HepG2 (cell line): ENCODE data around the gene DDX49. TPM values are rescaled to one million over a fixed set of nuclear protein-coding genes. Genes with fewer than 3 reads are reported as not detected.
A peak's percentile ranks its signal among the peaks of the same experiment; 100 is the strongest.

ENCODE experiments used
- ATAC-seq: fragments of 200-7000 bp; cut with Tn5 transposase; 3 replicates; pipeline ENCODE4 v1.9.1; 2020; ENCODE audit warnings: mild to moderate bottlenecking, moderate library complexity
- BruUV-seq: library from RNA; stranded (reverse); fragments of 400-500 nt; replicated peaks from 2 replicates; lab custom pipeline; 2021; lab: Mats Ljungman, UMichigan
- CTCF ChIA-PET: fragments of 300-600 bp; formaldehyde crosslinking; extraction: SDS; loops from one replicate; lab custom pipeline; 2021; ENCODE audit warnings: low total read pairs, inconsistent platforms, low intra/inter-chr PET ratio; lab: Yijun Ruan, JAX
- POLR2A ChIA-PET: fragments of 350-600 bp; sonication (Branson Sonifier 250); formaldehyde crosslinking; loops from one replicate; lab custom pipeline; 2020; ENCODE audit warnings: antibody characterized with exemption, inconsistent platforms; lab: Yijun Ruan, JAX
- DNase-seq: peaks from one replicate; pipeline ENCODE4 v3.0.0-alpha.2; 2015; ENCODE audit warnings: low spot score
- FAIRE-seq: peaks from 3 replicates; lab custom pipeline; 2011; peaks lifted over from hg19 to GRCh38; lab: Jason Lieb, UNC
- H2AFZ ChIP-seq: one replicate; pipeline ENCODE4 v1.6.1; 2011; ENCODE audit warnings: low read length, inconsistent platforms
- H3K27ac ChIP-seq: fragments of 300-600 bp; 3 replicates; pipeline ENCODE4 v1.8.0; 2011; ENCODE audit warnings: mixed run types, mild to moderate bottlenecking, mixed read lengths, low read length, inconsistent platforms; ENCODE audit not compliant: insufficient read depth; ENCODE audit errors: extremely low read length
- H3K27me3 ChIP-seq, 2 experiments: fragments of 200-600 bp in 1 of 2; 2 replicates in 1 of 2; 3 replicates in 1 of 2; pipeline versions ENCODE4 v1.6.0 to v1.8.0; 2011; ENCODE audit warnings: low read length in 2 of 2, mild to moderate bottlenecking in 2 of 2, moderate library complexity in 2 of 2, inconsistent platforms in 1 of 2; ENCODE audit not compliant: insufficient read depth in 2 of 2, control insufficient read depth in 1 of 2
- H3K36me3 ChIP-seq, 2 experiments: fragments of 200-600 bp in 1 of 2; replicated peaks in 1 of 2; 2 replicates in 1 of 2; 3 replicates in 1 of 2; pipeline versions ENCODE4 v1.5.1 to v1.8.0; 2011; ENCODE audit warnings: low read length in 2 of 2, inconsistent platforms in 1 of 2; ENCODE audit not compliant: insufficient read depth in 2 of 2, control insufficient read depth in 1 of 2
- H3K4me1 ChIP-seq: 2 replicates; pipeline ENCODE4 v1.5.1; 2012; ENCODE audit warnings: low read length, inconsistent platforms; ENCODE audit not compliant: insufficient read depth
- H3K4me2 ChIP-seq: 2 replicates; pipeline ENCODE4 v1.6.0; 2011; ENCODE audit warnings: low read depth, low read length, inconsistent platforms
- H3K4me3 ChIP-seq, 3 experiments: fragments of 200-600 bp in 1 of 3; sonication (generic), shearing (Covaris generic) in 1 of 3; replicated peaks in 1 of 3; 2 replicates each; pipeline ENCODE4 v1.5.1; 2011 to 2016; ENCODE audit warnings: low read length in 3 of 3, inconsistent platforms in 2 of 3, low read depth in 2 of 3, mild to moderate bottlenecking in 2 of 3, control low read depth in 1 of 3, mixed read lengths in 1 of 3; ENCODE audit not compliant: insufficient read depth in 1 of 3
- H3K79me2 ChIP-seq: one replicate; pipeline ENCODE4 v1.6.1; 2011; ENCODE audit warnings: low read length, inconsistent platforms; ENCODE audit not compliant: insufficient read depth
- H3K9ac ChIP-seq: 2 replicates; pipeline ENCODE4 v1.6.0; 2011; ENCODE audit warnings: mild to moderate bottlenecking, low read depth, low read length, inconsistent platforms; ENCODE audit not compliant: insufficient read depth
- H3K9me3 ChIP-seq: 2 replicates; pipeline ENCODE4 v1.5.1; 2012; ENCODE audit warnings: mild to moderate bottlenecking, low read length
- H4K20me1 ChIP-seq: 2 replicates; pipeline ENCODE4 v1.6.0; 2011; ENCODE audit warnings: inconsistent platforms, mild to moderate bottlenecking, low read length, moderate library complexity; ENCODE audit not compliant: insufficient read depth
- ARNT2 ChIP-seq: sonication (generic); formaldehyde crosslinking; IDR thresholded peaks from 2 replicates; pipeline ENCODE4 v1.8.0; 2022; ENCODE audit warnings: mild to moderate bottlenecking, low read depth, missing genetic modification reagents, moderate library complexity
- ASH2L ChIP-seq: fragments of 300-600, 200-600 bp; sonication (generic); IDR thresholded peaks from 2 replicates; pipeline ENCODE4 v1.7.0; 2017; ENCODE audit warnings: low read depth, mild to moderate bottlenecking, moderate library complexity, mixed read lengths, low read length; ENCODE audit not compliant: insufficient read length
- CCDC6 ChIP-seq: sonication (generic); formaldehyde crosslinking; IDR thresholded peaks from 2 replicates; pipeline ENCODE4 v1.8.1; 2022; ENCODE audit warnings: mild to moderate bottlenecking, missing genetic modification reagents, moderate library complexity
- GABPA ChIP-seq, 2 experiments: IDR thresholded peaks; 2 replicates each; pipeline ENCODE4 v1.6.1; 2011 to 2016; ENCODE audit warnings: low read depth in 2 of 2, low read length in 1 of 2, missing biosample characterization in 1 of 2, missing genetic modification characterization in 1 of 2
- KDM5A ChIP-seq: fragments of 200-600 bp; sonication (generic); IDR thresholded peaks from 2 replicates; pipeline ENCODE4 v1.7.0; 2018; ENCODE audit warnings: antibody characterized with exemption, mild to moderate bottlenecking, low read length, borderline replicate concordance
- MEIS2 ChIP-seq: sonication (generic); formaldehyde crosslinking; IDR thresholded peaks from 2 replicates; pipeline ENCODE4 v1.9.0; 2021; ENCODE audit warnings: mild to moderate bottlenecking, missing genetic modification reagents
- RFXANK ChIP-seq: IDR thresholded peaks from 2 replicates; pipeline ENCODE4 v1.6.1; 2016
- TRIM22 ChIP-seq: fragments of 450-650 bp; IDR thresholded peaks from 2 replicates; pipeline ENCODE4 v1.6.1; 2017
- ZNF501 ChIP-seq: sonication (generic); formaldehyde crosslinking; IDR thresholded peaks from 2 replicates; pipeline ENCODE4 v1.5.1; 2020; ENCODE audit warnings: mild to moderate bottlenecking, moderate library complexity, missing genetic modification reagents
- ZNF572 ChIP-seq: sonication (generic); formaldehyde crosslinking; IDR thresholded peaks from 2 replicates; pipeline ENCODE4 v1.5.1; 2020; ENCODE audit warnings: mild to moderate bottlenecking, missing genetic modification reagents
- ZNF768 ChIP-seq: sonication (generic); formaldehyde crosslinking; IDR thresholded peaks from 2 replicates; pipeline ENCODE4 v1.4.0; 2020; ENCODE audit warnings: missing genetic modification reagents
- ZNF841 ChIP-seq: sonication (generic); formaldehyde crosslinking; IDR thresholded peaks from 2 replicates; pipeline ENCODE4 v1.8.1; 2023; ENCODE audit warnings: missing genetic modification reagents, borderline replicate concordance
- ZNF879 ChIP-seq: sonication (generic); formaldehyde crosslinking; IDR thresholded peaks from 2 replicates; pipeline ENCODE4 v1.8.1; 2023; ENCODE audit warnings: missing genetic modification reagents
- ZSCAN5A ChIP-seq: sonication (generic); formaldehyde crosslinking; IDR thresholded peaks from 2 replicates; pipeline ENCODE4 v1.8.0; 2022; ENCODE audit warnings: mild to moderate bottlenecking, missing genetic modification reagents, borderline replicate concordance
- whole genome bisulfite sequencing: methylation state at CpG from one replicate; pipeline ENCODE4 v1.1.6; 2017; ENCODE audit warnings: low lambda C conversion rate; 5-methylcytosine and 5-hydroxymethylcytosine counted together
- in situ Hi-C: cut with HindIII; loops from 2 replicates; pipeline ENCODE4 v1.10.0; 2017; ENCODE audit warnings: low pct_unique_long_range_greater_than_20kb; ENCODE audit not compliant: extremely low pct_ligation_motif_present
- intact Hi-C: fragments of 100-400 bp; cut with micrococcal nuclease; formaldehyde crosslinking; loops from one replicate; pipeline ENCODE4 v1.10.0; 2022; ENCODE audit not compliant: unreplicated experiment
- polyA plus RNA-seq, 8 experiments: library from polyadenylated mRNA; depleted of rRNA in 3 of 8; stranded (reverse) in 7 of 8; unstranded in 1 of 8; fragments of >200 nt; fragmentation: Illumina TruSeq in 4 of 8; extraction: Trizol in 4 of 8; gene quantifications; 2 replicates each; pipeline versions ENCODE4 v1.2.1 to v1.2.3, GENCODE V29; 2011 to 2016; ENCODE audit warnings: low read depth in 4 of 8, missing spikeins in 1 of 8, mixed read lengths in 1 of 8; ENCODE audit not compliant: insufficient read depth in 1 of 8
- total RNA-seq, 5 experiments: library from RNA; depleted of rRNA; stranded (reverse); fragments of >200 nt; fragmentation: Illumina TruSeq; extraction: Trizol; gene quantifications; 2 replicates each; pipeline ENCODE4 v1.2.3, GENCODE V29; 2016; ENCODE audit warnings: low read depth in 1 of 5

DDX49 gene
- total and polyA plus RNA-seq, 2 of the 13 experiments (the other 11 are each of a cell fraction or from before 2014, with no cell fraction given), result 27.0 to 46.2 TPM

GRCh38 chr19:18919900-18920214 lies 342 bp downstream of the DDX49 start (continued):
- TF ChIP-seq CCDC6 (CRISPR knock-in tag) (peak; percentile 71), ASH2L (peak; percentile 12), RFXANK (no peak), ZNF572 (CRISPR knock-in tag) (0 out of 2 replicates have a peak, but pooled peaks have one; percentile 25), KDM5A (peak; percentile 96), MEIS2 (CRISPR knock-in tag) (0 out of 2 replicates have a peak, but pooled peaks have one; percentile 2), ZSCAN5A (0 out of 2 replicates have a peak, but pooled peaks have one; percentile 40), ZNF879 (0 out of 2 replicates have a peak, but pooled peaks have one; percentile 25)
- TF ChIP-seq, all 625 proteins: peak for 14

- Histone ChIP-seq H3K27me3 (no peaks in the 10 kb centered on the region; a peak in 1 of 5 replicates), H3K4me1 (peaks cover 33% of the 10 kb centered on the region), H3K9ac (peak overlapping the region; percentile 89), H3K36me3 (peaks cover 14 to 29% of the 10 kb centered on the region in 2 experiments), H4K20me1 (peaks cover 25% of the 10 kb centered on the region; the same call in 1 of the 2 replicates), H3K4me3 (peak overlapping the region; percentile 79 to 100 (median 97)), H3K9me3 (no peaks in the 10 kb centered on the region), H3K79me2 (peaks cover 39% of the 10 kb centered on the region), H3K27ac (peak overlapping the region; percentile 54), H3K4me2 (peak overlapping the region; percentile 100), H2AFZ (no peak overlapping the region)
- FAIRE-seq, result no peak
- intact Hi-C loops, result no loop called here
- WGBS, result 35% methylated on average over 8 of the region's 9 CpGs
- ATAC-seq, result no peak
- POLR2A ChIA-PET, result no interaction called here
- no peak for DNase-seq
- no TSS peak for BruUV-seq
- no peak for TF ChIP-seq GABPA (IDR thresholded peaks at IDR 0.05; ENCODE audit: low read depth, low read length)
- no peak for TF ChIP-seq GABPA (CRISPR knock-in tag; IDR thresholded peaks at IDR 0.05; ENCODE audit: low read depth)
- no peak for TF ChIP-seq ZNF841 (CRISPR knock-in tag)
- TF ChIP-seq TRIM22, result no peak
- peak; percentile 67 for TF ChIP-seq ZNF768 (CRISPR knock-in tag)
- no peak for TF ChIP-seq ARNT2 (CRISPR knock-in tag)
- no peak for TF ChIP-seq ZNF501
- CTCF ChIA-PET, result no interaction called here
- in situ Hi-C loops, result loop anchor here (10.0 kb wide), 1 partner anchor 64 kb away; no protein-coding TSS in a partner anchor
Observed at GRCh38 chr19:18920400-18920799, 885 bp downstream of the DDX49 start.
